Sigmoid colon (tissue), 7 donors: ENCODE data around the gene PDZD4. TPM values are rescaled to one million over a fixed set of nuclear protein-coding genes. Genes with fewer than 3 reads are reported as not detected.

ENCODE experiments used
- DNase-seq: peaks from one replicate; pipeline ENCODE4 v3.0.0-alpha.2; 2019
- H3K27ac ChIP-seq, 4 donors: fragments of 200-600 bp; sonication (generic); one replicate each; pipeline ENCODE4 v1.5.1; 2016 to 2019; ENCODE audit warnings: mild to moderate bottlenecking in 1 of 4
- H3K27me3 ChIP-seq, 3 donors: fragments of 200-600 bp; sonication (generic); one replicate each; pipeline ENCODE4 v1.5.1; 2019; ENCODE audit warnings: mild to moderate bottlenecking in 1 of 3
- H3K36me3 ChIP-seq, 4 donors: fragments of 200-600 bp; sonication (generic); one replicate each; pipeline ENCODE4 v1.5.1; 2016 to 2019
- H3K4me1 ChIP-seq, 4 donors: fragments of 200-600 bp; sonication (generic); one replicate each; pipeline ENCODE4 v1.5.1; 2017 to 2019
- H3K4me3 ChIP-seq, 4 donors: fragments of 200-600 bp; sonication (generic); one replicate each; pipeline ENCODE4 v1.5.1; 2017 to 2019; ENCODE audit warnings: mild to moderate bottlenecking in 2 of 4, moderate library complexity in 1 of 4
- H3K9me3 ChIP-seq, 4 donors: fragments of 200-600 bp in 3 of 4; sonication (generic) in 3 of 4; one replicate each; pipeline versions ENCODE4 v1.5.1 to v1.6.1; 2013 to 2019
- CTCF ChIP-seq, 4 experiments: fragments of 450-650 bp in 3 of 4; fragments of 200-600 bp in 1 of 4; IDR thresholded peaks; one replicate each; pipeline ENCODE4 v1.5.1; 2016 to 2019; ENCODE audit warnings: antibody characterized with exemption in 4 of 4, mild to moderate bottlenecking in 3 of 4, moderate library complexity in 2 of 4
- EP300 ChIP-seq, 4 donors: sonication (generic); formaldehyde crosslinking; IDR thresholded peaks; one replicate each; pipeline ENCODE4 v1.6.1; 2017; ENCODE audit warnings: antibody characterized with exemption in 4 of 4
- POLR2A ChIP-seq, 2 donors: fragments of 450-650 bp; IDR thresholded peaks; one replicate each; pipeline ENCODE4 v1.6.1; 2016; ENCODE audit warnings: antibody characterized with exemption in 2 of 2, mild to moderate bottlenecking in 2 of 2, moderate library complexity in 2 of 2
- POLR2AphosphoS5 ChIP-seq, 4 donors: sonication (generic); formaldehyde crosslinking; IDR thresholded peaks; one replicate each; pipeline ENCODE4 v1.6.1; 2017; ENCODE audit warnings: antibody characterized with exemption in 4 of 4
- WGBS, 2 donors: extraction: QIAGEN DNeasy Blood & Tissue Kit; methylation state at CpG; one replicate each; pipeline ENCODE4 v1.1.7; 2013; 5-methylcytosine and 5-hydroxymethylcytosine counted together
- intact Hi-C: fragments of 100-400 bp; cut with DNase I; formaldehyde crosslinking; loops from one replicate; pipeline ENCODE4 v1.15.1; 2023
- polyA plus RNA-seq, 3 donors: library from polyadenylated mRNA; stranded (reverse); fragments of 200-250 nt; gene quantifications; one replicate each; pipeline ENCODE4 v1.2.3, GENCODE V29; 2013
- total RNA-seq, 4 donors: library from RNA; depleted of rRNA; stranded (reverse); fragments of >200 nt; gene quantifications; one replicate each; pipeline ENCODE4 v1.1.0, GENCODE V29; 2016
- donor health status: healthy with polysubstance abuse.
- donor health status: Bipolar disorder and iron deficiency.
- donor health status: healthy.

Gene PDZD4
- total and polyA plus RNA-seq, 7 donors = 0.46 to 24.4 (median 8.6) TPM

DNA sequence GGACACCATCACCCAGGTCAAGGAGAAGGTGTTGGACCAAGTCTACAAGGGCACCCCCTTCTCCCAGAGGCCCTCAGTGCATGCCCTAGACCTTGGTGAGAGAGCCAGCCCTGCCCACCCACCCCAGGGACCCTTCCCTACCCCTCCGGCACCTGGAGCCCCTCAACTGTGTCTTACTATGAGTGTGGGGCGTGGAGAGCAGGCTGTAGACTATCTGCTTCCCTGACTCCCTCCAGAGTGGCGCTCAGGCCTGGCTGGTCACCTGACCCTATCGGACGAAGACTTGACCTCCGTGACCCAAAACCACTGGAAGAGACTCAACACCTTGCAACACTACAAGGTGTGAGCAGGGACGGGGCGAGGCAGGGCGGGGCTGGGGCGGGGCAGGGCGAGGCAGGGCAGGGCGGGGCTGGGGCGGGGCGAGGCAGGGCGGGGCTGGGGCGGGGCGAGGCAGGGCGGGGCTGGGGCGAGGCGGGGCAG lies 54.2 kb downstream of the PDZD4 start:
- peaks cover 0 to 15% (median 13%) of the 10 kb centered on the region in 4 donors for H3K4me1 ChIP-seq
- no peak for DNase-seq
- H3K36me3 ChIP-seq = peaks cover 0 to 39% (median 9%) of the 10 kb centered on the region in 4 donors
- intact Hi-C loops = no loop called here
- TF ChIP-seq EP300 (IDR thresholded peaks at IDR 0.05) (no peak), CTCF (IDR thresholded peaks at IDR 0.05) (no peak), POLR2A (IDR thresholded peaks at IDR 0.05) (no peak), POLR2AphosphoS5 (IDR thresholded peaks at IDR 0.05) (no peak)
- 60 to 81% methylated on average over 13 to 15 of the region's 20 CpGs for WGBS, 2 donors
- no peaks in the 10 kb centered on the region for H3K9me3 ChIP-seq
- H3K4me3 ChIP-seq = no peak overlapping the region
- H3K27me3 ChIP-seq = peaks cover 0 to 3% (median 0%) of the 10 kb centered on the region in 3 donors
- no peak overlapping the region for H3K27ac ChIP-seq

DNA sequence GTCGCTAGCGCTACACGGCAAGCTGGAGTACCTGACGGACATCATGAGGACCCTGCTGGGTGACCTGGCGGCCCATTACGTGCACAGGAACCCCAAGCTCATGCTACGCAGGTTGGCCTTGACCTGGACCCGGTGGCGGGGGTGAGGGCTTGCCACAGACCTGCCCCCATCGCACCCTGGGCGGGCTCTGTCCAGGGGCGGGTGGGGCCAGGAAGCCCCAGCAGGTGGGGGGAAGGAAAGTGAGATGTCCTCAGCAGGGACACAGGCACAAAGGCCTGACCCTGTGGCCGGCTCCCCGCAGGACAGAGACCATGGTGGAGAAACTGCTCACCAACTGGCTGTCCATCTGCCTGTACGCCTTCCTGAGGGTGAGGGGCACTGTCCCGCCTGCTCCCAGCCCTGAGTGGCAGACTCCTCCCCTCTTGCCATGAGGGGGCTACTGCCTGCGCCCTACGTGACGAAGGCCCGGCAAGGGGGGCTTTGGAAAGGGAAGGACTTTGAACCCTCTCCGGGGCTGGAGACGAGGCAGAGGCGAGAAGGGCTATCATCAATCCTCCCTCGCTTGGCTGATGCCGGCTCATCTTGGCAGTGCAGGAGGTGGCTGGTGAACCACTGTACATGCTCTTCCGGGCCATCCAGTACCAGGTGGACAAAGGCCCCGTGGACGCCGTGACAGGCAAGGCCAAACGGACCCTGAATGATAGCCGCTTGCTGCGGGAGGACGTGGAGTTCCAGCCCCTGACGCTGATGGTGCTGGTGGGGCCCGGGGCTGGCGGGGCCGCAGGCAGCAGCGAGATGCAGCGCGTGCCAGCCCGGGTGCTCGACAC lies 54.8 kb downstream of the PDZD4 start:
- peaks cover 0 to 3% (median 0%) of the 10 kb centered on the region in 3 donors for H3K27me3 ChIP-seq
- peak; percentile 45 for DNase-seq
- 90 to 91% methylated on average over 42 of the region's 42 CpGs for WGBS, 2 donors
- TF ChIP-seq POLR2A (IDR thresholded peaks at IDR 0.05) (no peak), EP300 (IDR thresholded peaks at IDR 0.05) (no peak), POLR2AphosphoS5 (IDR thresholded peaks at IDR 0.05) (no peak), CTCF (IDR thresholded peaks at IDR 0.05) (no peak)
- H3K36me3 ChIP-seq = peaks cover 0 to 45% (median 9%) of the 10 kb centered on the region in 4 donors
- intact Hi-C loops = no loop called here
- no peaks in the 10 kb centered on the region for H3K9me3 ChIP-seq
- H3K27ac ChIP-seq = no peak overlapping the region
- H3K4me1 ChIP-seq = peaks cover 0 to 8% (median 6%) of the 10 kb centered on the region in 4 donors
- H3K4me3 ChIP-seq = no peak overlapping the region

- H3K4me3 ChIP-seq = no peak overlapping the region
- no peak for TF ChIP-seq EP300 (IDR thresholded peaks at IDR 0.05)
- no peak for TF ChIP-seq CTCF (IDR thresholded peaks at IDR 0.05)
- no peak for TF ChIP-seq POLR2A (IDR thresholded peaks at IDR 0.05)
- TF ChIP-seq POLR2AphosphoS5 (IDR thresholded peaks at IDR 0.05) = no peak
- H3K27me3 ChIP-seq = peaks cover 0 to 3% (median 0%) of the 10 kb centered on the region in 3 donors
- 87 to 90% methylated on average over 37 of the region's 37 CpGs for WGBS, 2 donors
- H3K4me1 ChIP-seq = peaks cover 0 to under 1% (median 0%) of the 10 kb centered on the region in 4 donors
- no peak overlapping the region for H3K27ac ChIP-seq
- intact Hi-C loops = no loop called here
- peaks cover 0 to 53% (median 9%) of the 10 kb centered on the region in 4 donors for H3K36me3 ChIP-seq
- H3K9me3 ChIP-seq = no peaks in the 10 kb centered on the region
- DNase-seq = peak; percentile 60
Observed at GRCh38 chrX:153774576-153775292, 55.6 kb downstream of the PDZD4 start.

DNA sequence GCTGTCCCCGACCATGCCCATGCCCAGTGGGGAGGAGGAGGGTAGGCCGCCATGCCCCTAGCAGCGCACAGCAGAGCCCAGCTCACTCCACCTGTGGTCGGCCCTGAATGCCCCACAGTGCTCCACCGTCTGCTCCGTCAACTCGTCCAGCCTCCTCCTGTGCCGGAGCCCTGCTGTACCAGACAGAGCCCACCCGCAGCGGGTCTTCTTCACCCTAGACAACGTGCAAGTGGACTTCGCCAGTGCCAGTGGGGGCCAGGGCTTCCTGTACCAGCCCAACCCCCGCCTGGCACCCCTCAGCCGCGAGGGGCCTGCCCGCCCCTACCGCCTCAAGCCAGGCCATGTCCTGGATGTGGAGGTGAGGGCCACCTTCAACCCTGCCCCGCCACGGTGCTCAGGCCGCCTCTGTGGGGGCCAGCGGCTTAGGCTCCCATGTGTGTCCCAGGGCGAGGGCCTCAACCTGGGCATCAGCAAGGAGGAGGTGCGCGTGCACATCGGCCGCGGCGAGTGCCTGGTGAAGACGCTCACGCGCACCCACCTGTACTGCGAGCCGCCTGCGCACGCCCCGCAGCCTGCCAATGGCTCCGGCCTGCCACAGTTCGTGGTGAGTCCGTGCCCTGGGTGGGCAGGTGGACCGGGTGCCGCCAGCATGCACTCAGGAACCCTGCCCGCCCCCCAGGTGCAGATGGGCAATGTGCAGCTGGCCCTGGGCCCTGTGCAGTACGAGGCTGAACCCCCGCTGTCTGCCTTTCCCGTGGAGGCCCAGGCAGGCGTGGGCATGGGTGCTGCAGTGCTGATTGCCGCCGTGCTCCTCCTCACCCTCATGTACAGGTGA lies 56.4 kb downstream of the PDZD4 start:
- TF ChIP-seq EP300 (IDR thresholded peaks at IDR 0.05) = no peak
- TF ChIP-seq POLR2AphosphoS5 (IDR thresholded peaks at IDR 0.05) = no peak
- no peak for TF ChIP-seq CTCF (IDR thresholded peaks at IDR 0.05)
- no peak for TF ChIP-seq POLR2A (IDR thresholded peaks at IDR 0.05)
- no peaks in the 10 kb centered on the region for H3K9me3 ChIP-seq
- 90 to 93% methylated on average over 48 of the region's 48 CpGs for WGBS, 2 donors
- H3K4me1 ChIP-seq = no peaks in the 10 kb centered on the region
- H3K36me3 ChIP-seq = peaks cover 0 to 61% (median 9%) of the 10 kb centered on the region in 4 donors
- H3K4me3 ChIP-seq = no peak overlapping the region
- peak; percentile 67 for DNase-seq
- H3K27me3 ChIP-seq = peaks cover 0 to 3% (median 0%) of the 10 kb centered on the region in 3 donors
- intact Hi-C loops = no loop called here
- H3K27ac ChIP-seq = no peak overlapping the region
